Mucosa of rectum (tissue), 2 donors: ENCODE data around the gene ST6GALNAC1.

Source experiments
- H3K27ac ChIP-seq, 2 donors: one replicate each; pipeline ENCODE4 v1.7.0; 2013; ENCODE audit warnings: inconsistent platforms in 2 of 2, low read depth in 2 of 2, low read length in 2 of 2
- H3K27me3 ChIP-seq, 2 donors: one replicate each; pipeline ENCODE4 v1.7.0; 2013; ENCODE audit warnings: low read length in 2 of 2; ENCODE audit not compliant: control insufficient read depth in 2 of 2, insufficient read depth in 2 of 2
- H3K36me3 ChIP-seq, 2 donors: one replicate each; pipeline ENCODE4 v1.7.0; 2013; ENCODE audit warnings: low read length in 2 of 2; ENCODE audit not compliant: control insufficient read depth in 2 of 2, insufficient read depth in 2 of 2
- H3K4me1 ChIP-seq, 2 donors: one replicate each; pipeline ENCODE4 v1.7.0; 2013; ENCODE audit warnings: low read length in 2 of 2, mild to moderate bottlenecking in 1 of 2; ENCODE audit not compliant: control insufficient read depth in 2 of 2, insufficient read depth in 2 of 2
- H3K4me3 ChIP-seq, 2 donors: one replicate each; pipeline ENCODE4 v1.7.0; 2013; ENCODE audit warnings: low read length in 2 of 2
- H3K9ac ChIP-seq, 2 donors: one replicate each; pipeline ENCODE4 v1.7.0; 2013; ENCODE audit warnings: low read length in 2 of 2, low read depth in 1 of 2, mild to moderate bottlenecking in 1 of 2
- H3K9me3 ChIP-seq, 2 donors: one replicate each; pipeline ENCODE4 v1.7.0; 2013; ENCODE audit warnings: low read length in 2 of 2; ENCODE audit not compliant: control insufficient read depth in 2 of 2
- donor health status: healthy.
- donor health status: Normal muscosa, but diverticular disease.

ST6GALNAC1 gene

GRCh38 chr17:76676629-76677028 lies 33.1 kb upstream of the ST6GALNAC1 start:
- Histone ChIP-seq H3K9me3 (no peaks in the 10 kb centered on the region), H3K4me3 (no peak overlapping the region), H3K4me1 (peaks cover 29 to 61% of the 10 kb centered on the region in 2 donors), H3K27me3 (no peaks in the 10 kb centered on the region), H3K27ac (no peak overlapping the region), H3K9ac (no peak overlapping the region), H3K36me3 (peaks cover 0 to 4% of the 10 kb centered on the region in 2 donors)

GRCh38 chr17:76675648-76676047 lies 32.1 kb upstream of the ST6GALNAC1 start:
- Histone ChIP-seq H3K36me3 (peaks cover 0 to 4% of the 10 kb centered on the region in 2 donors), H3K27me3 (no peaks in the 10 kb centered on the region), H3K9me3 (no peaks in the 10 kb centered on the region), H3K27ac (no peak overlapping the region), H3K4me1 (peaks cover 34 to 63% of the 10 kb centered on the region in 2 donors), H3K9ac (no peak overlapping the region), H3K4me3 (no peak overlapping the region)

GRCh38 chr17:76674600-76674999 lies 31.0 kb upstream of the ST6GALNAC1 start:
- no peak overlapping the region for H3K9ac ChIP-seq

GRCh38 chr17:76673729-76674128 lies 30.2 kb upstream of the ST6GALNAC1 start:
- Histone ChIP-seq H3K27ac (peak overlapping the region; percentile 98), H3K4me3 (no peak overlapping the region), H3K9me3 (no peaks in the 10 kb centered on the region), H3K4me1 (peaks cover 36 to 61% of the 10 kb centered on the region in 2 donors), H3K9ac (peak overlapping the region in 1 of 2 donors; percentile 13), H3K36me3 (peaks cover 0 to 4% of the 10 kb centered on the region in 2 donors), H3K27me3 (no peaks in the 10 kb centered on the region)

More at GRCh38 chr17:76674600-76674999, 31.0 kb upstream of the ST6GALNAC1 start:
- Histone ChIP-seq H3K36me3 (peaks cover 0 to 4% of the 10 kb centered on the region in 2 donors), H3K27me3 (no peaks in the 10 kb centered on the region), H3K4me3 (no peak overlapping the region), H3K9me3 (no peaks in the 10 kb centered on the region), H3K27ac (peak overlapping the region in 1 of 2 donors; percentile 98), H3K4me1 (peaks cover 38 to 68% of the 10 kb centered on the region in 2 donors)

GRCh38 chr17:76672892-76673291 lies 29.3 kb upstream of the ST6GALNAC1 start:
- Histone ChIP-seq H3K27ac (peak overlapping the region; percentile 98), H3K9ac (peak overlapping the region in 1 of 2 donors; percentile 86), H3K9me3 (no peaks in the 10 kb centered on the region), H3K4me1 (peaks cover 30 to 53% of the 10 kb centered on the region in 2 donors), H3K36me3 (peaks cover 0 to 4% of the 10 kb centered on the region in 2 donors), H3K4me3 (peak overlapping the region in 1 of 2 donors; percentile 83), H3K27me3 (no peaks in the 10 kb centered on the region)

- Histone ChIP-seq H3K36me3 (peaks cover 0 to 1% of the 10 kb centered on the region in 2 donors), H3K27ac (peak overlapping the region; percentile 98), H3K27me3 (no peaks in the 10 kb centered on the region), H3K4me3 (peak overlapping the region; percentile 70 to 83), H3K4me1 (peaks cover 30 to 48% of the 10 kb centered on the region in 2 donors), H3K9ac (peak overlapping the region; percentile 86 to 98), H3K9me3 (no peaks in the 10 kb centered on the region)
Observed at GRCh38 chr17:76672270-76672851, 28.8 kb upstream of the ST6GALNAC1 start.

- Histone ChIP-seq H3K4me3 (peak overlapping the region; percentile 70 to 83), H3K9me3 (no peaks in the 10 kb centered on the region), H3K27me3 (no peaks in the 10 kb centered on the region), H3K4me1 (peaks cover 30 to 46% of the 10 kb centered on the region in 2 donors), H3K36me3 (no peaks in the 10 kb centered on the region), H3K27ac (peak overlapping the region; percentile 98), H3K9ac (peak overlapping the region; percentile 86 to 98)
Observed at GRCh38 chr17:76671912-76672262, 28.3 kb upstream of the ST6GALNAC1 start.

GRCh38 chr17:76671123-76671911 lies 27.8 kb upstream of the ST6GALNAC1 start:
- Histone ChIP-seq H3K9ac (peak overlapping the region; percentile 86 to 98), H3K9me3 (no peaks in the 10 kb centered on the region), H3K4me1 (peaks cover 30 to 46% of the 10 kb centered on the region in 2 donors), H3K36me3 (no peaks in the 10 kb centered on the region), H3K27me3 (no peaks in the 10 kb centered on the region), H3K4me3 (peak overlapping the region; percentile 70 to 83), H3K27ac (peak overlapping the region; percentile 98)

- H3K9me3 ChIP-seq = no peaks in the 10 kb centered on the region
- peak overlapping the region; percentile 96 to 98 for H3K27ac ChIP-seq
- H3K27me3 ChIP-seq = no peaks in the 10 kb centered on the region
- peak overlapping the region; percentile 86 to 90 for H3K9ac ChIP-seq
- H3K36me3 ChIP-seq = no peaks in the 10 kb centered on the region
- peak overlapping the region; percentile 69 to 83 for H3K4me3 ChIP-seq
- H3K4me1 ChIP-seq = peaks cover 30 to 46% of the 10 kb centered on the region in 2 donors
Observed at GRCh38 chr17:76670718-76671122, 27.2 kb upstream of the ST6GALNAC1 start.

- no peaks in the 10 kb centered on the region for H3K27me3 ChIP-seq
- peaks cover 30 to 46% of the 10 kb centered on the region in 2 donors for H3K4me1 ChIP-seq
- no peaks in the 10 kb centered on the region for H3K36me3 ChIP-seq
- H3K27ac ChIP-seq = peak overlapping the region; percentile 96 to 98
- H3K9me3 ChIP-seq = no peaks in the 10 kb centered on the region
- H3K4me3 ChIP-seq = no peak overlapping the region
- H3K9ac ChIP-seq = peak overlapping the region in 1 of 2 donors; percentile 86
Observed at GRCh38 chr17:76670020-76670717, 26.6 kb upstream of the ST6GALNAC1 start.
